WTC11 (cell line): Measurements from ENCODE around the gene CALCR. TPM values are rescaled to one million over a fixed set of nuclear protein-coding genes. Genes with fewer than 3 reads are reported as not detected.

Experiments
- ATAC-seq: fragments of 200-7000 bp; cut with Tn5 transposase; 2 replicates; pipeline ENCODE4 v1.10.0; 2021; ENCODE audit warnings: mild to moderate bottlenecking, moderate library complexity
- CTCF ChIA-PET: fragments of 300-600 bp; sonication (Branson Sonifier 250); formaldehyde crosslinking; loops from one replicate; lab custom pipeline; 2021; ENCODE audit warnings: antibody characterized with exemption; lab: Charles Lee
- POLR2A ChIA-PET: fragments of 350-600 bp; sonication (Branson Sonifier 250); formaldehyde crosslinking; loops from one replicate; lab custom pipeline; 2021; ENCODE audit warnings: antibody characterized with exemption; lab: Charles Lee
- DNase-seq: peaks from one replicate; pipeline ENCODE4 v3.0.0; 2021; ENCODE audit warnings: low spot score
- H3K27ac Mint-ChIP-seq: 2 replicates; pipeline ENCODE4 v1.8.0; 2021; ENCODE audit warnings: mixed read lengths
- H3K27me3 Mint-ChIP-seq: 2 replicates; pipeline ENCODE4 v1.8.0; 2021; ENCODE audit warnings: low read depth, mild to moderate bottlenecking, moderate library complexity, mixed read lengths
- H3K36me3 Mint-ChIP-seq: 2 replicates; pipeline ENCODE4 v1.8.0; 2021; ENCODE audit warnings: mixed read lengths
- H3K4me1 Mint-ChIP-seq: 2 replicates; pipeline ENCODE4 v1.8.0; 2022; ENCODE audit warnings: mixed read lengths
- H3K4me3 Mint-ChIP-seq: 2 replicates; pipeline ENCODE4 v1.8.0; 2021; ENCODE audit warnings: mild to moderate bottlenecking, moderate library complexity, mixed read lengths
- H3K9me3 Mint-ChIP-seq: 2 replicates; pipeline ENCODE4 v1.8.0; 2021; ENCODE audit warnings: mixed read lengths
- ATF1 ChIP-seq: sonication (generic); formaldehyde crosslinking; IDR thresholded peaks from 2 replicates; pipeline ENCODE4 v1.8.1; 2023; ENCODE audit warnings: mild to moderate bottlenecking, moderate library complexity, missing genetic modification reagents
- CREB1 ChIP-seq: sonication (generic); formaldehyde crosslinking; IDR thresholded peaks from 2 replicates; pipeline ENCODE4 v1.8.0; 2023; ENCODE audit warnings: mild to moderate bottlenecking, missing genetic modification reagents
- ERG ChIP-seq: fragments of 250-450 bp; sonication (Bioruptor Pico); IDR thresholded peaks from 2 replicates; pipeline ENCODE4 v1.8.0; 2021; ENCODE audit warnings: mild to moderate bottlenecking
- FOXK1 ChIP-seq: sonication (generic); formaldehyde crosslinking; IDR thresholded peaks from 2 replicates; pipeline ENCODE4 v1.8.0; 2022; ENCODE audit warnings: mild to moderate bottlenecking, moderate library complexity, missing genetic modification reagents
- GRHL2 ChIP-seq: fragments of 250-450 bp; sonication (Bioruptor Pico); IDR thresholded peaks from 2 replicates; pipeline ENCODE4 v1.8.0; 2022; ENCODE audit warnings: mild to moderate bottlenecking, moderate library complexity; ENCODE audit not compliant: insufficient replicate concordance, severe bottlenecking
- IRF2 ChIP-seq: sonication (generic); formaldehyde crosslinking; IDR thresholded peaks from 2 replicates; pipeline ENCODE4 v1.8.0; 2022; ENCODE audit warnings: low read depth, missing genetic modification reagents, borderline replicate concordance
- MLX ChIP-seq: sonication (generic); formaldehyde crosslinking; IDR thresholded peaks from 2 replicates; pipeline ENCODE4 v1.8.1; 2023; ENCODE audit warnings: mild to moderate bottlenecking, missing genetic modification reagents, moderate library complexity
- MXD4 ChIP-seq: fragments of 250-450 bp; sonication (Bioruptor Pico); IDR thresholded peaks from 2 replicates; pipeline ENCODE4 v1.8.0; 2021; ENCODE audit warnings: mild to moderate bottlenecking, moderate library complexity, borderline replicate concordance
- NR3C1 ChIP-seq: sonication (generic); formaldehyde crosslinking; conservative IDR thresholded peaks from 2 replicates; pipeline ENCODE4 v1.8.1; 2023; ENCODE audit warnings: low read depth, mild to moderate bottlenecking, missing genetic modification reagents
- SP1 ChIP-seq: sonication (generic); formaldehyde crosslinking; conservative IDR thresholded peaks from 2 replicates; pipeline ENCODE4 v1.8.1; 2022; ENCODE audit warnings: missing genetic modification reagents
- TEAD4 ChIP-seq: sonication (generic); formaldehyde crosslinking; IDR thresholded peaks from 2 replicates; pipeline ENCODE4 v1.8.0; 2022; ENCODE audit warnings: mild to moderate bottlenecking, missing genetic modification reagents
- ZBTB21 ChIP-seq: sonication (generic); formaldehyde crosslinking; IDR thresholded peaks from 2 replicates; pipeline ENCODE4 v1.8.1; 2023; ENCODE audit warnings: mild to moderate bottlenecking, missing genetic modification reagents, borderline replicate concordance
- total RNA-seq: library from RNA; stranded (reverse); gene quantifications from 3 replicates; pipeline ENCODE4 v1.2.3, GENCODE V29; 2021
- TF ChIP-seq, protein P1 (sequence below): sonication (generic); formaldehyde crosslinking; IDR thresholded peaks from 2 replicates; pipeline ENCODE4 v1.8.1; 2023; ENCODE audit warnings: mild to moderate bottlenecking, missing genetic modification reagents
- TF ChIP-seq, protein P2 (sequence below): fragments of 200-600 bp; IDR thresholded peaks from 2 replicates; pipeline ENCODE4 v1.8.0; 2022; ENCODE audit warnings: antibody characterized with exemption
- TF ChIP-seq, protein P3 (sequence below): fragments of 250-450 bp; sonication (Bioruptor Pico); IDR thresholded peaks from 2 replicates; pipeline ENCODE4 v1.9.0; 2021; ENCODE audit warnings: moderate library complexity, mild to moderate bottlenecking, inconsistent platforms, borderline replicate concordance
- TF ChIP-seq, protein P4 (sequence below): sonication (generic); formaldehyde crosslinking; IDR thresholded peaks from 2 replicates; pipeline ENCODE4 v1.8.1; 2023; ENCODE audit warnings: mild to moderate bottlenecking, missing genetic modification reagents, borderline replicate concordance

CALCR gene
- total RNA-seq, 1 experiment from 2014 or later, result 0.81 TPM

DNA sequence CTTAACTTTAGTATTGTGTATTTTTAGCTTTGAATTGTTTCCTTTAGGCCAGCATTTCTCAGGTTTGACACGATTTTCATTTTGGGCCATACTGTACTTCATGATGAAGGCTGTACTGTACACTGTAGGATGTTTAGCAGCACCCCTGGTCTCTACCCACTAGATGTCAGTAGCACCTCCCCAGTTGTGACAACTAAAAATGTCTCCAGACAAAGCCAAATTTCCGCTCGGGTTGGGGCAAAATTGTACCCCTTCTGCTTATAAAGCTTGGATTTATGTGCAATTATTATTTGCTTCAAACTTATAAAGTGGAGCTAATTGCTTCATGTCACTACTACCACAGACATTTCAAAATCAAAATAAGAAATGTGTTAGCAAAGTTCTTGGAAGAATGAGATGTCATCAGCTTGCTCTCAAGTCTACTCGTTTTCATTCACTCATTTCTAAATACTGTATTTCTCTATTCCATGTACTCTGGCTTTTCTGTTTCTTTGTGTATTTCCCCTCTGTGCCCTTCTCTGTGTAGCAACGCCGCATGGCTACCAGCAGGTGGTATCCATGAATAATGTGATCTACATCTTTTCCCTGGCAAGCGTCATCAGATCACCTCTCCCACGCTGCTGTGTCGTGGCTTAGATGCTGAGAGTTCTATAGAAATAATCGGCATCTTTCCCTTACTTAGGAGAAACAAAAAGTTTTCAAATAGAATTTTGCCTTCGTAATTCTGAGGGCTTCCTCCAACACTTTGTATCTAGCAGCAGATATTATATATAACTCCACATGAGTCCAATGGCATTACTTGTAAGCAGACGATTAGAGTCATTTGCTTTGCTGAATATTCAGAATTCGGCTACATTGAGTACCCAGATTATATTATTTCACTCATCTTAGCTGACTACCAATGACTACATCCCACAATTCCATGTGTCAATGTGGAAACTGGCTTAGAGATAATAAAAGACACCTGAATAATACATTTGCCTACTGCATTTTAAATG, 47.8 kb upstream of the CALCR start (continued):
- TF ChIP-seq, protein P1, sequence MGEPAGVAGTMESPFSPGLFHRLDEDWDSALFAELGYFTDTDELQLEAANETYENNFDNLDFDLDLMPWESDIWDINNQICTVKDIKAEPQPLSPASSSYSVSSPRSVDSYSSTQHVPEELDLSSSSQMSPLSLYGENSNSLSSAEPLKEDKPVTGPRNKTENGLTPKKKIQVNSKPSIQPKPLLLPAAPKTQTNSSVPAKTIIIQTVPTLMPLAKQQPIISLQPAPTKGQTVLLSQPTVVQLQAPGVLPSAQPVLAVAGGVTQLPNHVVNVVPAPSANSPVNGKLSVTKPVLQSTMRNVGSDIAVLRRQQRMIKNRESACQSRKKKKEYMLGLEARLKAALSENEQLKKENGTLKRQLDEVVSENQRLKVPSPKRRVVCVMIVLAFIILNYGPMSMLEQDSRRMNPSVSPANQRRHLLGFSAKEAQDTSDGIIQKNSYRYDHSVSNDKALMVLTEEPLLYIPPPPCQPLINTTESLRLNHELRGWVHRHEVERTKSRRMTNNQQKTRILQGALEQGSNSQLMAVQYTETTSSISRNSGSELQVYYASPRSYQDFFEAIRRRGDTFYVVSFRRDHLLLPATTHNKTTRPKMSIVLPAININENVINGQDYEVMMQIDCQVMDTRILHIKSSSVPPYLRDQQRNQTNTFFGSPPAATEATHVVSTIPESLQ, result no peak
- TF ChIP-seq IRF2 (CRISPR knock-in tag), result no peak

- H3K36me3 Mint-ChIP-seq, result no peaks in the 10 kb centered on the region
- CTCF ChIA-PET, result interaction anchor here (0.9 to 2.5 kb wide), 4 partner anchors 12 to 466 kb away, joined by 3 to 11 read pairs (median 9); no protein-coding TSS in a partner anchor
- peaks cover 31% of the 10 kb centered on the region for H3K4me1 Mint-ChIP-seq
- POLR2A ChIA-PET, result interaction anchor here (0.6 kb wide), 1 partner anchor 24 kb away, joined by 4 read pairs; no protein-coding TSS in a partner anchor
- H3K9me3 Mint-ChIP-seq, result no peaks in the 10 kb centered on the region
- TF ChIP-seq ATF1 (CRISPR knock-in tag) (no peak), SP1 (CRISPR knock-in tag) (no peak), GRHL2 (no peak), ZBTB21 (CRISPR knock-in tag) (no peak), MXD4 (CRISPR knock-in tag) (no peak), CREB1 (no peak), ERG (CRISPR knock-in tag) (no peak), MLX (CRISPR knock-in tag) (no peak), TEAD4 (no peak), FOXK1 (CRISPR knock-in tag) (no peak), NR3C1 (CRISPR knock-in tag) (no peak)
- TF ChIP-seq, protein P2, sequence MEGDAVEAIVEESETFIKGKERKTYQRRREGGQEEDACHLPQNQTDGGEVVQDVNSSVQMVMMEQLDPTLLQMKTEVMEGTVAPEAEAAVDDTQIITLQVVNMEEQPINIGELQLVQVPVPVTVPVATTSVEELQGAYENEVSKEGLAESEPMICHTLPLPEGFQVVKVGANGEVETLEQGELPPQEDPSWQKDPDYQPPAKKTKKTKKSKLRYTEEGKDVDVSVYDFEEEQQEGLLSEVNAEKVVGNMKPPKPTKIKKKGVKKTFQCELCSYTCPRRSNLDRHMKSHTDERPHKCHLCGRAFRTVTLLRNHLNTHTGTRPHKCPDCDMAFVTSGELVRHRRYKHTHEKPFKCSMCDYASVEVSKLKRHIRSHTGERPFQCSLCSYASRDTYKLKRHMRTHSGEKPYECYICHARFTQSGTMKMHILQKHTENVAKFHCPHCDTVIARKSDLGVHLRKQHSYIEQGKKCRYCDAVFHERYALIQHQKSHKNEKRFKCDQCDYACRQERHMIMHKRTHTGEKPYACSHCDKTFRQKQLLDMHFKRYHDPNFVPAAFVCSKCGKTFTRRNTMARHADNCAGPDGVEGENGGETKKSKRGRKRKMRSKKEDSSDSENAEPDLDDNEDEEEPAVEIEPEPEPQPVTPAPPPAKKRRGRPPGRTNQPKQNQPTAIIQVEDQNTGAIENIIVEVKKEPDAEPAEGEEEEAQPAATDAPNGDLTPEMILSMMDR, result no peak
- TF ChIP-seq, protein P3, sequence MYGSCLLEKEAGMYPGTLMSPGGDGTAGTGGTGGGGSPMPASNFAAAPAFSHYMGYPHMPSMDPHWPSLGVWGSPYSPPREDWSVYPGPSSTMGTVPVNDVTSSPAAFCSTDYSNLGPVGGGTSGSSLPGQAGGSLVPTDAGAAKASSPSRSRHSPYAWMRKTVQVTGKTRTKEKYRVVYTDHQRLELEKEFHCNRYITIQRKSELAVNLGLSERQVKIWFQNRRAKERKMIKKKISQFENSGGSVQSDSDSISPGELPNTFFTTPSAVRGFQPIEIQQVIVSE (CRISPR knock-in tag), result no peak
- TF ChIP-seq, protein P4, sequence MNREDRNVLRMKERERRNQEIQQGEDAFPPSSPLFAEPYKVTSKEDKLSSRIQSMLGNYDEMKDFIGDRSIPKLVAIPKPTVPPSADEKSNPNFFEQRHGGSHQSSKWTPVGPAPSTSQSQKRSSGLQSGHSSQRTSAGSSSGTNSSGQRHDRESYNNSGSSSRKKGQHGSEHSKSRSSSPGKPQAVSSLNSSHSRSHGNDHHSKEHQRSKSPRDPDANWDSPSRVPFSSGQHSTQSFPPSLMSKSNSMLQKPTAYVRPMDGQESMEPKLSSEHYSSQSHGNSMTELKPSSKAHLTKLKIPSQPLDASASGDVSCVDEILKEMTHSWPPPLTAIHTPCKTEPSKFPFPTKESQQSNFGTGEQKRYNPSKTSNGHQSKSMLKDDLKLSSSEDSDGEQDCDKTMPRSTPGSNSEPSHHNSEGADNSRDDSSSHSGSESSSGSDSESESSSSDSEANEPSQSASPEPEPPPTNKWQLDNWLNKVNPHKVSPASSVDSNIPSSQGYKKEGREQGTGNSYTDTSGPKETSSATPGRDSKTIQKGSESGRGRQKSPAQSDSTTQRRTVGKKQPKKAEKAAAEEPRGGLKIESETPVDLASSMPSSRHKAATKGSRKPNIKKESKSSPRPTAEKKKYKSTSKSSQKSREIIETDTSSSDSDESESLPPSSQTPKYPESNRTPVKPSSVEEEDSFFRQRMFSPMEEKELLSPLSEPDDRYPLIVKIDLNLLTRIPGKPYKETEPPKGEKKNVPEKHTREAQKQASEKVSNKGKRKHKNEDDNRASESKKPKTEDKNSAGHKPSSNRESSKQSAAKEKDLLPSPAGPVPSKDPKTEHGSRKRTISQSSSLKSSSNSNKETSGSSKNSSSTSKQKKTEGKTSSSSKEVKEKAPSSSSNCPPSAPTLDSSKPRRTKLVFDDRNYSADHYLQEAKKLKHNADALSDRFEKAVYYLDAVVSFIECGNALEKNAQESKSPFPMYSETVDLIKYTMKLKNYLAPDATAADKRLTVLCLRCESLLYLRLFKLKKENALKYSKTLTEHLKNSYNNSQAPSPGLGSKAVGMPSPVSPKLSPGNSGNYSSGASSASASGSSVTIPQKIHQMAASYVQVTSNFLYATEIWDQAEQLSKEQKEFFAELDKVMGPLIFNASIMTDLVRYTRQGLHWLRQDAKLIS (CRISPR knock-in tag), result no peak
- H3K4me3 Mint-ChIP-seq, result no peak overlapping the region
- no peak overlapping the region for H3K27ac Mint-ChIP-seq
- no peaks in the 10 kb centered on the region for H3K27me3 Mint-ChIP-seq
- DNase-seq (no peak), ATAC-seq (no peak)
Measured at GRCh38 chr7:93620864-93621263, 46.3 kb upstream of the CALCR start.
